ENCODE measurements around the gene RAPGEF6.

RAPGEF6 gene

DNA sequence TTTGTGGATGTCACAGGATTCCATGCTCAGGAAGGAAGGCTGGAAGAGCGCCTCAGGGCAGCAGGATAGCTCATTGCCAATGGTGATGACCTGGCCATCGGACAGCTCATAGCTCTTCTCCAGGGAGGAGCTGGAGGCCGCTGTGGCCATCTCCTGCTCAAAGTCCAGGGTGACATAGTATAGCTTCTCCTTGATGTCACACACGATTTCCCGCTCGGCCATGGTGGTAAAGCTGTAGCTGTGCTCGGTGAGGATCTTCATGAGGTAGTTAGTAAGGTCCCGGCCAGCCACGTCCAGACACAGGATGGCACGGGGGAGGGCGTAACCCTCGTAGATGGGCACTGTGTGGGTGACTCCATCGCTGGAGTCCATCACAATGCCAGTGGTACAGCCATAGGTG, 24.3 kb upstream of the RAPGEF6 start:
- DNase-seq (ENCODE audit: low spot score): no peak
- TF ChIP-seq CTCF (IDR thresholded peaks at IDR 0.05; ENCODE audit: extremely low read depth, missing control alignments): no peak

- DNase-seq (ENCODE audit: low spot score): no peak
- TF ChIP-seq CTCF (IDR thresholded peaks at IDR 0.05; ENCODE audit: extremely low read depth, missing control alignments): no peak
Measured at GRCh38 chr5:131654776-131655175, 19.7 kb upstream of the RAPGEF6 start.

- no peak for DNase-seq (ENCODE audit: low spot score)
- no peak for TF ChIP-seq CTCF (IDR thresholded peaks at IDR 0.05; ENCODE audit: extremely low read depth, missing control alignments)
Measured at GRCh38 chr5:131654309-131654708, 19.3 kb upstream of the RAPGEF6 start.

DNA sequence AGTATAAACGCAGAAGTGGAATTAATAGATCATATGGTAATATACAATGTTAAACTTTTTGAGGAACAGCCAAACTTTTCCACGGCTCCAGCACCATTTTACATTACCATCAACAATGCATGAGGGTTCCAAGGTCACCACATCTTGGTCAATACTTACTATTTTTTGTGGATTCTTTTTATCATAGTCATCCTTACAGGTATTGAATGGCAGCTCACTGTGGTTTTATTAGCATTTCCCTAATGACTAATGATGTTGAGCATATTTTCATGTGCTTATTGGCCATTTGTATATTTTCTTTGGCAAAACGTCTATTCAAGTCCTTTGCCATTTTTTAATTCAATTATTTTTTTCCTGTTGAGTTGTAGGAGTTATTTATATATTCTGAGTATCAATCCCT, 14.1 kb upstream of the RAPGEF6 start:
- no peak for TF ChIP-seq CTCF (IDR thresholded peaks at IDR 0.05; ENCODE audit: extremely low read depth, missing control alignments)

GRCh38 chr5:131647048-131647769, 12.2 kb upstream of the RAPGEF6 start:
- peak; percentile 32 for DNase-seq (ENCODE audit: low spot score)
- TF ChIP-seq CTCF (IDR thresholded peaks at IDR 0.05; ENCODE audit: extremely low read depth, missing control alignments): no peak

More for the DNA sequence above, 14.1 kb upstream of the RAPGEF6 start:
- no peak for DNase-seq (ENCODE audit: low spot score)

DNA sequence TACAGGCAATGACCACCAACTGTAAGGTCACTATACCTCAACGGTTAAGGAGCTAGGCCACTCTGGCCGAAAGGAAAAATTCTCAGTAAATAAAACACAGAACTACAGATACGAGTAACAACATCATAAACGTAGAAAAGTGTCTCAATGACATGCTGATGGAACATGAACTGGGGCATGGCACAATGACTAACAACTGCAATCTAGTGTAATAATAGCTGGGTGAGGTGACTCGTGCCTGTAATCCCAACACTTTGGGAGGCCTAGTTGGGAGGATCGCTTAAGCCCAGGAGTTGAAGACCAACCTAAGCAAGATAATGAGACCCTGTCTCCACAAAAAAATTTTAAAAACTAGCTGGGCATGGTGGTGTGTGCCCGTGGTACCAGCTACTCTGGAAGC, 9.8 kb upstream of the RAPGEF6 start:
- no peak for DNase-seq (ENCODE audit: low spot score)

DNA sequence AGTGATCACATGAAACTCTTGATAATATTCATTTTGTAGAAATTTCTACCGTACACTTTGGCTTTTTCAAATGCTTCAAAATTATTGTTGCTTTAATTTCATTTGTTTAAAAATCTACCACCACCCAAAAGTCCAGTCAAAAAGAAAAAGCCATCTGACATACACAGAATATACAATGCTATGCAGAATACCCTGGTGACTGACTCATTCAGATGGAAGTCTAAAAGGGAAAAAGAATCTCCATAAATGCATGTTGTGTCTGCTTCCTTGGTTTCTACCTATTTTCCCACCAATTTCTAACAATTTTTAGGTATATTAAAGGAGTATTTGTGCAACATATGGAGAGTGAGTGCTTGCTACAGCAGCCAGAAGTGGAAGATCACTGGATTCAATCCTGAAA, 9.3 kb upstream of the RAPGEF6 start:
- TF ChIP-seq CTCF (IDR thresholded peaks at IDR 0.05; ENCODE audit: extremely low read depth, missing control alignments): no peak
- DNase-seq (ENCODE audit: low spot score): no peak

More for the DNA sequence above, 9.8 kb upstream of the RAPGEF6 start:
- no peak for TF ChIP-seq CTCF (IDR thresholded peaks at IDR 0.05; ENCODE audit: extremely low read depth, missing control alignments)

Data from GM20000 (cell line).